GM23248 (cell line): ENCODE data around the gene HAGHL. TPM values are rescaled to one million over a fixed set of nuclear protein-coding genes. Genes with fewer than 3 reads are reported as not detected.

Experiments
- DNase-seq: peaks from one replicate; pipeline ENCODE4 v3.0.0-alpha.2; 2015
- H2AFZ ChIP-seq: fragments of 200-600 bp; sonication (generic); 2 replicates; pipeline ENCODE4 v1.6.1; 2016; ENCODE audit warnings: antibody characterized with exemption
- H3F3A ChIP-seq: fragments of 200-600 bp; sonication (generic); 2 replicates; pipeline ENCODE4 v1.6.1; 2016; ENCODE audit warnings: mild to moderate bottlenecking, antibody characterized with exemption, mixed run types; ENCODE audit not compliant: insufficient read depth
- H3K27ac ChIP-seq: fragments of 200-600 bp; sonication (generic); 2 replicates; pipeline ENCODE4 v1.5.1; 2016; ENCODE audit warnings: mild to moderate bottlenecking
- H3K27me3 ChIP-seq: fragments of 200-600 bp; sonication (generic); replicated peaks from 2 replicates; pipeline ENCODE4 v1.6.1; 2016; ENCODE audit warnings: mild to moderate bottlenecking; ENCODE audit not compliant: insufficient read depth
- H3K36me3 ChIP-seq: fragments of 200-600 bp; sonication (generic); 2 replicates; pipeline ENCODE4 v1.6.1; 2016; ENCODE audit warnings: low read depth, mild to moderate bottlenecking
- H3K4me1 ChIP-seq: fragments of 200-600 bp; sonication (generic); 2 replicates; pipeline ENCODE4 v1.6.1; 2016; ENCODE audit warnings: mild to moderate bottlenecking; ENCODE audit not compliant: insufficient read depth
- H3K4me2 ChIP-seq: fragments of 200-600 bp; sonication (generic); one replicate; pipeline ENCODE4 v1.6.1; 2016; ENCODE audit warnings: mild to moderate bottlenecking; ENCODE audit not compliant: unreplicated experiment
- H3K4me3 ChIP-seq: fragments of 200-600 bp; sonication (generic); 2 replicates; pipeline ENCODE4 v1.5.1; 2016; ENCODE audit warnings: mild to moderate bottlenecking
- H3K79me2 ChIP-seq: fragments of 200-600 bp; sonication (generic); 2 replicates; pipeline ENCODE4 v1.6.1; 2016; ENCODE audit warnings: mild to moderate bottlenecking; ENCODE audit not compliant: insufficient read depth
- H3K9ac ChIP-seq: fragments of 200-600 bp; sonication (generic); 2 replicates; pipeline ENCODE4 v1.6.1; 2016; ENCODE audit warnings: mild to moderate bottlenecking
- H3K9me2 ChIP-seq: fragments of 200-600 bp; sonication (generic); 2 replicates; pipeline ENCODE4 v1.6.1; 2016; ENCODE audit warnings: mixed run types, mild to moderate bottlenecking, moderate library complexity; ENCODE audit not compliant: insufficient read depth
- H3K9me3 ChIP-seq: fragments of 200-600 bp; sonication (generic); one replicate; pipeline ENCODE4 v1.6.1; 2017; ENCODE audit warnings: low read depth
- H4K20me1 ChIP-seq: fragments of 200-600 bp; sonication (generic); 2 replicates; pipeline ENCODE4 v1.6.0; 2016; ENCODE audit not compliant: insufficient read depth
- EZH2 ChIP-seq: fragments of 200-600 bp; sonication (generic); IDR thresholded peaks from 2 replicates; pipeline ENCODE4 v1.6.1; 2018; ENCODE audit warnings: antibody characterized with exemption, mild to moderate bottlenecking; ENCODE audit not compliant: insufficient read depth, poor library complexity, severe bottlenecking
- EZH2phosphoT487 ChIP-seq: fragments of 200-600 bp; sonication (generic); IDR thresholded peaks from 2 replicates; pipeline ENCODE4 v1.6.1; 2018; ENCODE audit warnings: antibody characterized with exemption, moderate library complexity, mild to moderate bottlenecking, low read depth; ENCODE audit not compliant: insufficient read depth
- whole genome bisulfite sequencing, 2 experiments: methylation state at CpG; one replicate each; pipeline ENCODE4 v1.1.6; 2015 to 2017; ENCODE audit warnings: low lambda C conversion rate in 2 of 2, low coverage in 1 of 2; ENCODE audit errors: missing lambda C conversion rate in 2 of 2; 5-methylcytosine and 5-hydroxymethylcytosine counted together
- in situ Hi-C: fragments of 300-500 bp; cut with MboI; formaldehyde crosslinking; loops from 2 replicates; pipeline ENCODE4 v1.15.0; 2020
- polyA plus RNA-seq: library from polyadenylated mRNA; unstranded; fragments of >200 nt; fragmentation: Nextera tagmentation; extraction: Ambion mirVana; gene quantifications from 2 replicates; pipeline ENCODE4 v1.2.1, GENCODE V29; 2016
- total RNA-seq: library from RNA; depleted of rRNA; stranded (reverse); fragments of >200 nt; shearing (Covaris generic); gene quantifications from 2 replicates; pipeline ENCODE4 v1.2.3, GENCODE V29; 2014

The HAGHL gene
- total and polyA plus RNA-seq, 2 experiments from 2014 or later, result 7.8 to 64.8 TPM

DNA sequence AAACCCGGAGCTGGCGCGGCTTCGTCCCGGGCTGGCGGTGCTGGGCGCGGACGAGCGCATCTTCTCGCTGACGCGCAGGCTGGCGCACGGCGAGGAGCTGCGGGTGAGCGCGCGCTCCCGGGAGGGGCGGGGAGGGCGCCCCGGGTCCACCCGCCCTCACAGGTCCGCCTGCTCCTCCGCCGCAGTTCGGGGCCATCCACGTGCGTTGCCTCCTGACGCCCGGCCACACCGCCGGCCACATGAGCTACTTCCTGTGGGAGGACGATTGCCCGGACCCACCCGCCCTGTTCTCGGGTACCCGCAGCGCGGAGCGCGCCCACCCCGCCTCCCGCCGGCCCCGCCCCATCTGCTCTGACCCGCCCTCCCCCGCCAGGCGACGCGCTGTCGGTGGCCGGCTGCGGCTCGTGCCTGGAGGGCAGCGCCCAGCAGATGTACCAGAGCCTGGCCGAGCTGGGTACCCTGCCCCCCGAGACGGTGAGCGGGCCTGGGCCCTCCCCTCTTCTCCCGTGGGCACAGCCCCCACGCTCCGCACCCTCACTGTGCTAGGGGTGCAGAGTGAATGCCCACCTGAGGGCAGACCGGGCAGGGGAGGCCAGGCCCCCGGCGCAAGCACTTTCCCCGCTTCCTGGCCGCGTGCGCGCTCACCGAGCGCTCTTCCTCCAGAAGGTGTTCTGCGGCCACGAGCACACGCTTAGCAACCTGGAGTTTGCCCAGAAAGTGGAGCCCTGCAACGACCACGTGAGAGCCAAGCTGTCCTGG lies 1.4 kb downstream of the HAGHL start:
- H3K27me3 ChIP-seq, result no peaks in the 10 kb centered on the region
- H3K27ac ChIP-seq, result no peak overlapping the region
- H3F3A ChIP-seq, result no peaks in the 10 kb centered on the region
- H4K20me1 ChIP-seq, result no peaks in the 10 kb centered on the region
- WGBS, 2 experiments, result 1 to 2% methylated on average over 27 to 48 of the region's 80 CpGs
- no peak for TF ChIP-seq EZH2phosphoT487
- TF ChIP-seq EZH2, result no peak
- no peaks in the 10 kb centered on the region for H3K4me1 ChIP-seq
- H3K79me2 ChIP-seq, result no peaks in the 10 kb centered on the region
- in situ Hi-C loops, result no loop called here
- H3K4me3 ChIP-seq, result peak overlapping the region; percentile 72
- no peaks in the 10 kb centered on the region for H3K9me2 ChIP-seq
- H3K9ac ChIP-seq, result peak overlapping the region; percentile 71; the same call in 1 of the 2 replicates
- no peak overlapping the region for H2AFZ ChIP-seq
- H3K4me2 ChIP-seq, result peak overlapping the region; percentile 83
- no peaks in the 10 kb centered on the region for H3K36me3 ChIP-seq
- no peaks in the 10 kb centered on the region for H3K9me3 ChIP-seq
- peak; percentile 84 for DNase-seq

GRCh38 chr16:728890-729744 lies 2.2 kb downstream of the HAGHL start:
- no peak overlapping the region for H3K27ac ChIP-seq
- no peaks in the 10 kb centered on the region for H3K4me1 ChIP-seq
- no peak for TF ChIP-seq EZH2
- no peak for TF ChIP-seq EZH2phosphoT487
- peak; percentile 55 for DNase-seq
- H3K9me3 ChIP-seq, result no peaks in the 10 kb centered on the region
- H3K9ac ChIP-seq, result no peak overlapping the region; the same call in 1 of the 2 replicates
- H2AFZ ChIP-seq, result no peak overlapping the region
- no peak overlapping the region for H3K4me2 ChIP-seq
- no peaks in the 10 kb centered on the region for H3F3A ChIP-seq
- H4K20me1 ChIP-seq, result no peaks in the 10 kb centered on the region
- no peaks in the 10 kb centered on the region for H3K27me3 ChIP-seq
- WGBS, 2 experiments, result 55 to 56% methylated on average over 41 to 52 of the region's 55 CpGs
- no peaks in the 10 kb centered on the region for H3K9me2 ChIP-seq
- H3K36me3 ChIP-seq, result no peaks in the 10 kb centered on the region
- H3K79me2 ChIP-seq, result no peaks in the 10 kb centered on the region
- in situ Hi-C loops, result no loop called here
- H3K4me3 ChIP-seq, result no peak overlapping the region

DNA sequence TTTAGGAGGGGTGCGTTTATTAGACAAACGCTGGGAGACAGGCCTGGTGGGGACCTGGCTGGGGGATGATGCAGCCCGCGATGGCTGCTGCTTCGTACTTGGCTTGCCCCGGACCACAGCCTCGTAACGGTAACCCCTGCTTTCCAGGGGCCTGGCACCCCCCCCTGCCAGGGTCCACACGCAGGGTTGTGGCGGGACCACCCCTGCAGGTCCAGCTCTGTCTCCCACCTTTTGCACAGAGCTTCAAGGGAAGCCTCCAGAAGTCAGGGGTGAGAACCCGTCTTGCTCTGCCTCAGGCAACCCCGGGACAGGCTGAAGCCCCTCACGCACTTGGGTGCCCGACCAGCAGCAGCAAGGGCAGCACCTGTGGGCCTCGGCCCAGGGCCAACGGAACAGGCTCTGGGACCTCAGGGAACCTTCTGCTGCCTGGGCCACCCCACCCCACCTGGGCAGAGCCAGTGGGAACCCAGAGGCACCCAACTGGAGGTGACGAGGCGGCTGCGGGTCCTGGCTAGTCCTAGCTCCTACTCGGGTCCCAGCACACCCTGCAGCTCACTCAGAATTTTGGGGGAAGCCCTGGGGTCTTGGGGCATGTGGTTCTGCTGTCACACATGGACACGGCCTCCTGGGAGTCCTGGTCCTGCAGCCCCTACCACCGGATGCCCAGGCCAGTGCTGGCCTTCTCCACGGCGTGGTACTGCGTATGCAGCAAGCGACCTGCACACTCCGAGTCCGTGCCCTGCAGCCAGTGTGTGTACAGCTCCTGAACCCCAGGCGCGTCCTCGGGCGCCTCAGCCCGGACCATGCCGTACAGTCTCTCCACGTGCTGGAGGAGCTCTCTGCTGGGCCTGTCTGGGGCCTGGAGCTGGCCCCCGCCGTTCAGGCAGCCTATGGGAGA lies 3.1 kb downstream of the HAGHL start:
- Histone ChIP-seq H3K4me2 (no peak overlapping the region), H3K9me2 (no peaks in the 10 kb centered on the region), H3K79me2 (no peaks in the 10 kb centered on the region), H4K20me1 (no peaks in the 10 kb centered on the region), H3K27me3 (no peaks in the 10 kb centered on the region), H3K4me1 (no peaks in the 10 kb centered on the region), H3K9me3 (no peaks in the 10 kb centered on the region), H2AFZ (no peak overlapping the region), H3K9ac (no peak overlapping the region), H3K36me3 (no peaks in the 10 kb centered on the region), H3K4me3 (no peak overlapping the region), H3F3A (no peaks in the 10 kb centered on the region), H3K27ac (no peak overlapping the region)
- in situ Hi-C loops, result no loop called here
- WGBS, 2 experiments, result 81 to 83% methylated on average over 37 of the region's 37 CpGs
- no peak for TF ChIP-seq EZH2
- no peak for TF ChIP-seq EZH2phosphoT487
- no peak for DNase-seq
